BE2C (cell line): ENCODE results near the gene PEX10.

Source experiments
- DNase-seq: peaks from one replicate; pipeline ENCODE4 v3.0.0-alpha.2; 2020
- H3K27me3 ChIP-seq: fragments of 250-450 bp; sonication (Bioruptor Pico); 2 replicates; pipeline ENCODE4 v1.5.1; 2020; ENCODE audit warnings: mild to moderate bottlenecking
- H3K36me3 ChIP-seq: fragments of 250-450 bp; sonication (Bioruptor Pico); 2 replicates; pipeline ENCODE4 v1.5.1; 2020; ENCODE audit warnings: mild to moderate bottlenecking
- H3K4me1 ChIP-seq: fragments of 250-450 bp; sonication (Bioruptor Pico); 2 replicates; pipeline ENCODE4 v1.5.1; 2020
- H3K4me3 ChIP-seq: 2 replicates; pipeline ENCODE4 v1.5.1; 2011; ENCODE audit warnings: low read depth, low read length
- H3K9me3 ChIP-seq: fragments of 250-450 bp; sonication (Bioruptor Pico); 2 replicates; pipeline ENCODE4 v1.5.1; 2020
- CTCF ChIP-seq: IDR thresholded peaks from 2 replicates; pipeline ENCODE4 v1.5.1; 2012; ENCODE audit warnings: mild to moderate bottlenecking, low read depth, low read length

Gene PEX10

GRCh38 chr1:2356911-2357845 is 55.2 kb downstream of the PEX10 start:
- TF ChIP-seq CTCF: no peak
- Histone ChIP-seq H3K4me1 (no peaks in the 10 kb centered on the region), H3K9me3 (no peaks in the 10 kb centered on the region), H3K27me3 (no peaks in the 10 kb centered on the region), H3K4me3 (no peak overlapping the region), H3K36me3 (no peaks in the 10 kb centered on the region)
- peak; percentile 6 for DNase-seq

- Histone ChIP-seq H3K4me1 (no peaks in the 10 kb centered on the region), H3K9me3 (no peaks in the 10 kb centered on the region), H3K27me3 (no peaks in the 10 kb centered on the region), H3K4me3 (no peak overlapping the region), H3K36me3 (no peaks in the 10 kb centered on the region)
- DNase-seq: peak; percentile 1
- TF ChIP-seq CTCF: no peak
These were observed 56.0 kb downstream of the PEX10 start for GRCh38 chr1:2356401-2356800.

GRCh38 chr1:2355373-2356261 is 56.7 kb downstream of the PEX10 start:
- H3K27me3 ChIP-seq: no peaks in the 10 kb centered on the region
- no peaks in the 10 kb centered on the region for H3K4me1 ChIP-seq
- H3K9me3 ChIP-seq: no peaks in the 10 kb centered on the region
- H3K36me3 ChIP-seq: no peaks in the 10 kb centered on the region
- no peak for TF ChIP-seq CTCF
- H3K4me3 ChIP-seq: no peak overlapping the region
- DNase-seq: peak; percentile 2

- Histone ChIP-seq H3K4me3 (no peak overlapping the region), H3K9me3 (no peaks in the 10 kb centered on the region), H3K4me1 (no peaks in the 10 kb centered on the region), H3K36me3 (no peaks in the 10 kb centered on the region), H3K27me3 (no peaks in the 10 kb centered on the region)
- DNase-seq: peak; percentile 1
- no peak for TF ChIP-seq CTCF
These were observed 57.6 kb downstream of the PEX10 start for GRCh38 chr1:2354511-2355372.
